ENCODE results near the gene ZNF454.

The ZNF454 gene

GRCh38 chr5:178983728-178984127 lies 42.7 kb downstream of the ZNF454 start:
- H3K36me3 ChIP-seq: peaks cover 0 to 11% (median 10%) of the 10 kb centered on the region in 3 donors
- H3K27me3 ChIP-seq: no peaks in the 10 kb centered on the region
- no peak overlapping the region for H3K27ac ChIP-seq
- H3K9me3 ChIP-seq: peaks cover 31 to 93% (median 90%) of the 10 kb centered on the region in 3 donors
- TF ChIP-seq, protein P1, sequence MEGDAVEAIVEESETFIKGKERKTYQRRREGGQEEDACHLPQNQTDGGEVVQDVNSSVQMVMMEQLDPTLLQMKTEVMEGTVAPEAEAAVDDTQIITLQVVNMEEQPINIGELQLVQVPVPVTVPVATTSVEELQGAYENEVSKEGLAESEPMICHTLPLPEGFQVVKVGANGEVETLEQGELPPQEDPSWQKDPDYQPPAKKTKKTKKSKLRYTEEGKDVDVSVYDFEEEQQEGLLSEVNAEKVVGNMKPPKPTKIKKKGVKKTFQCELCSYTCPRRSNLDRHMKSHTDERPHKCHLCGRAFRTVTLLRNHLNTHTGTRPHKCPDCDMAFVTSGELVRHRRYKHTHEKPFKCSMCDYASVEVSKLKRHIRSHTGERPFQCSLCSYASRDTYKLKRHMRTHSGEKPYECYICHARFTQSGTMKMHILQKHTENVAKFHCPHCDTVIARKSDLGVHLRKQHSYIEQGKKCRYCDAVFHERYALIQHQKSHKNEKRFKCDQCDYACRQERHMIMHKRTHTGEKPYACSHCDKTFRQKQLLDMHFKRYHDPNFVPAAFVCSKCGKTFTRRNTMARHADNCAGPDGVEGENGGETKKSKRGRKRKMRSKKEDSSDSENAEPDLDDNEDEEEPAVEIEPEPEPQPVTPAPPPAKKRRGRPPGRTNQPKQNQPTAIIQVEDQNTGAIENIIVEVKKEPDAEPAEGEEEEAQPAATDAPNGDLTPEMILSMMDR (IDR thresholded peaks at IDR 0.05): no peak
- no peaks in the 10 kb centered on the region for H3K4me1 ChIP-seq
- intact Hi-C loops (cut with DNase I; ENCODE audit: low total_unique reads): no loop called here
- no peak overlapping the region for H3K4me3 ChIP-seq
- no peak for DNase-seq

GRCh38 chr5:178984145-178985072 lies 43.4 kb downstream of the ZNF454 start:
- TF ChIP-seq, protein P1 (IDR thresholded peaks at IDR 0.05): no peak
- Histone ChIP-seq H3K4me1 (no peaks in the 10 kb centered on the region), H3K36me3 (peaks cover 0 to 6% (median 4%) of the 10 kb centered on the region in 3 donors), H3K27ac (no peak overlapping the region), H3K9me3 (peaks cover 27 to 93% (median 90%) of the 10 kb centered on the region in 3 donors), H3K27me3 (no peaks in the 10 kb centered on the region), H3K4me3 (no peak overlapping the region)
- no peak for DNase-seq
- intact Hi-C loops (cut with DNase I; ENCODE audit: low total_unique reads): no loop called here

- peaks cover 0 to 1% of the 10 kb centered on the region in 2 donors for H3K27me3 ChIP-seq
- no peak overlapping the region for H3K27ac ChIP-seq
- no peak for DNase-seq
- H3K36me3 ChIP-seq: peaks cover 0 to 5% (median 0%) of the 10 kb centered on the region in 3 donors
- H3K4me3 ChIP-seq: no peak overlapping the region
- H3K4me1 ChIP-seq: no peaks in the 10 kb centered on the region
- intact Hi-C loops (cut with DNase I; ENCODE audit: low total_unique reads): no loop called here
- TF ChIP-seq, protein P1 (IDR thresholded peaks at IDR 0.05): no peak
- peaks cover 28 to 90% (median 89%) of the 10 kb centered on the region in 3 donors for H3K9me3 ChIP-seq
Measured at GRCh38 chr5:178986326-178986960, 45.4 kb downstream of the ZNF454 start.

GRCh38 chr5:178988436-178989220 lies 47.6 kb downstream of the ZNF454 start:
- Histone ChIP-seq H3K4me1 (no peaks in the 10 kb centered on the region), H3K27ac (no peak overlapping the region), H3K4me3 (no peak overlapping the region), H3K27me3 (peaks cover 0 to 11% of the 10 kb centered on the region in 2 donors), H3K9me3 (peaks cover 21 to 78% (median 75%) of the 10 kb centered on the region in 3 donors), H3K36me3 (peaks cover 0 to 5% (median 0%) of the 10 kb centered on the region in 3 donors)
- DNase-seq: no peak
- intact Hi-C loops (cut with DNase I; ENCODE audit: low total_unique reads): no loop called here
- TF ChIP-seq, protein P1 (IDR thresholded peaks at IDR 0.05): no peak

- peaks cover 0 to 18% of the 10 kb centered on the region in 2 donors for H3K27me3 ChIP-seq
- no peak for DNase-seq
- H3K9me3 ChIP-seq: peaks cover 15 to 74% (median 68%) of the 10 kb centered on the region in 3 donors
- peaks cover 0 to 5% (median 0%) of the 10 kb centered on the region in 3 donors for H3K36me3 ChIP-seq
- peaks cover 0 to 2% (median 0%) of the 10 kb centered on the region in 4 donors for H3K4me1 ChIP-seq
- no peak overlapping the region for H3K27ac ChIP-seq
- TF ChIP-seq, protein P1 (IDR thresholded peaks at IDR 0.05): no peak
- intact Hi-C loops (cut with DNase I; ENCODE audit: low total_unique reads): no loop called here
- no peak overlapping the region for H3K4me3 ChIP-seq
Measured at GRCh38 chr5:178989311-178989710, 48.3 kb downstream of the ZNF454 start.
